ENCODE data around the gene FBXO24. TPM values are rescaled to one million over a fixed set of nuclear protein-coding genes. Genes with fewer than 3 reads are reported as not detected.

FBXO24 gene
- total and polyA plus RNA-seq, 2 of the 4 experiments (the other 2 are of a cell fraction), result 0.43 to 0.54 TPM

GRCh38 chr7:100544967-100545359, 41.2 kb upstream of the FBXO24 start:
- H4K5ac ChIP-seq (ENCODE audit: low read depth, low read length), result peak overlapping the region; percentile 5; the same call in 1 of the 2 replicates
- no peak for ATAC-seq (ENCODE audit: low read depth)
- H4K8ac ChIP-seq (ENCODE audit: low read depth in 2 of 2, low read length in 2 of 2), result peak overlapping the region; percentile 38 to 83; a peak in 3 of 4 replicates
- H3K14ac ChIP-seq (replicated peaks; ENCODE audit: low read depth, low read length), result peak overlapping the region; percentile 71
- no peak overlapping the region for H3K4me3 ChIP-seq (ENCODE audit: insufficient read depth, low read depth, low read length)
- peak overlapping the region; percentile 26 for H3K4me2 ChIP-seq (ENCODE audit: low read depth, low read length)
- dilution Hi-C loops (cut with HindIII; ENCODE audit: low sequenced_read_pairs, unreplicated experiment), result no loop called here
- peaks cover 28% of the 10 kb centered on the region for H3K4me1 ChIP-seq (ENCODE audit: control insufficient read depth, insufficient read depth, low read length)
- peak overlapping the region; percentile 82 for H3K23ac ChIP-seq (ENCODE audit: low read depth, low read length)
- peak overlapping the region; percentile 19; the same call in 1 of the 2 replicates for H3K56ac ChIP-seq (ENCODE audit: extremely low read depth, insufficient read depth, low read length)
- peak overlapping the region; percentile 82 for H2BK20ac ChIP-seq (ENCODE audit: low read depth, low read length)
- H3K18ac ChIP-seq (ENCODE audit: low read depth, low read length), result peak overlapping the region; percentile 17; the same call in 1 of the 2 replicates
- H2BK15ac ChIP-seq (ENCODE audit: low read depth, low read length), result peak overlapping the region; percentile 72
- peaks cover 23 to 47% of the 10 kb centered on the region in 2 experiments for H3K79me1 ChIP-seq (ENCODE audit: low read depth in 1 of 2, low read length in 2 of 2)
- peak overlapping the region; percentile 14 for H2AFZ ChIP-seq (replicated peaks; ENCODE audit: low read length, poor library complexity)
- in situ Hi-C loops (cut with MboI; ENCODE audit: low sequenced_read_pairs), result loop anchor here (5.0 kb wide), 1 partner anchor 63 kb away; the partner anchor contains the start of gene NYAP1
- no peaks in the 10 kb centered on the region for H3K27me3 ChIP-seq (ENCODE audit: control insufficient read depth, insufficient read depth, low read length)
- no peaks in the 10 kb centered on the region for H4K20me1 ChIP-seq (ENCODE audit: insufficient read depth, low read length)
- peak overlapping the region; percentile 50 for H2AK9ac ChIP-seq (replicated peaks; ENCODE audit: low read depth, low read length, poor library complexity)
- H3K27ac ChIP-seq (ENCODE audit: insufficient read depth, low read length), result peak overlapping the region; percentile 39
- intact Hi-C loops (cut with micrococcal nuclease), result loop anchor here (5.0 kb wide), 2 partner anchors 53 to 68 kb away; partner anchors contain the start of gene TSC22D4
- TF ChIP-seq RCOR1 (IDR thresholded peaks at IDR 0.05; ENCODE audit: insufficient replicate concordance, low read length), result no peak
- TF ChIP-seq NFE2L2 (IDR thresholded peaks at IDR 0.05; ENCODE audit: low read depth, low read length), result no peak
- no peak for TF ChIP-seq USF2 (IDR thresholded peaks at IDR 0.05; ENCODE audit: low read depth, low read length)
- TF ChIP-seq CEBPB (IDR thresholded peaks at IDR 0.05; ENCODE audit: low read depth, low read length), result no peak
- no peak for TF ChIP-seq POLR2A (IDR thresholded peaks at IDR 0.05; ENCODE audit: low read depth, low read length)
- no peak for TF ChIP-seq MXI1 (IDR thresholded peaks at IDR 0.05; ENCODE audit: borderline replicate concordance, low read depth, low read length)
- TF ChIP-seq MAZ (IDR thresholded peaks at IDR 0.05; ENCODE audit: borderline replicate concordance, low read depth, low read length), result no peak
- no peak for TF ChIP-seq RAD21 (IDR thresholded peaks at IDR 0.05; ENCODE audit: low read length)
- TF ChIP-seq FOS (IDR thresholded peaks at IDR 0.05; ENCODE audit: low read depth, low read length), result no peak
- TF ChIP-seq CHD1 (IDR thresholded peaks at IDR 0.05; ENCODE audit: low read depth, low read length), result no peak
- TF ChIP-seq BHLHE40 (IDR thresholded peaks at IDR 0.05; ENCODE audit: low read depth, low read length), result no peak
- TF ChIP-seq SMC3 (IDR thresholded peaks at IDR 0.05; ENCODE audit: low read depth, low read length), result no peak
- no peak for TF ChIP-seq CTCF (conservative IDR thresholded peaks at IDR 0.05; ENCODE audit: low read depth, low read length)
- no peak for TF ChIP-seq MAFK (IDR thresholded peaks at IDR 0.05; ENCODE audit: low read depth, low read length)
- TF ChIP-seq RFX5 (IDR thresholded peaks at IDR 0.05; ENCODE audit: low read depth, low read length), result no peak
- no peak for TF ChIP-seq ELK1 (IDR thresholded peaks at IDR 0.05; ENCODE audit: borderline replicate concordance, low read depth, low read length)
- no TSS peak for BruUV-seq (replicated peaks)
- no peaks in the 10 kb centered on the region for H3K9me3 ChIP-seq (ENCODE audit: control insufficient read depth, insufficient read depth, low read length)
- CTCF ChIA-PET, result interaction anchor here (0.7 to 0.9 kb wide), 2 partner anchors 29 kb away, joined by 3 read pairs; no protein-coding TSS in a partner anchor
- peaks cover 27% of the 10 kb centered on the region for H3K9me1 ChIP-seq (ENCODE audit: insufficient read depth, low read length)
- H3K36me3 ChIP-seq (ENCODE audit: control insufficient read depth, insufficient read depth, low read length), result no peaks in the 10 kb centered on the region
- H2BK5ac ChIP-seq (ENCODE audit: low read depth, low read length, poor library complexity, severe bottlenecking), result peak overlapping the region; percentile 76
- DNase-seq, result peak; percentile 17
- H4K91ac ChIP-seq (ENCODE audit: insufficient read depth, low read depth, low read length), result peak overlapping the region; percentile 61
- H2AK5ac ChIP-seq (ENCODE audit: low read depth, low read length), result peak overlapping the region; percentile 27; the same call in 1 of the 2 replicates
- POLR2A ChIA-PET (ENCODE audit: unreplicated experiment), result no interaction called here
- 33% methylated on average over 1 of the region's 1 CpG; no CpG with 5 or more reads in 1 of the 2 experiments for WGBS, 2 experiments (ENCODE audit: extremely low coverage in 2 of 2, insufficient read length in 1 of 2)
- H2BK120ac ChIP-seq (ENCODE audit: low read depth, low read length), result peak overlapping the region; percentile 58
- H3K9ac ChIP-seq (ENCODE audit: low read depth, low read length), result no peak overlapping the region; the same call in 1 of the 2 replicates
- H3K4ac ChIP-seq (ENCODE audit: low read depth, low read length), result peak overlapping the region; percentile 71

Measured in IMR-90 (cell line).